ENCODE measurements around the gene SLC22A15. TPM values are rescaled to one million over a fixed set of nuclear protein-coding genes. Genes with fewer than 3 reads are reported as not detected.

Gene SLC22A15
- total RNA-seq, 1 donor from 2014 or later: 4.6 TPM

DNA sequence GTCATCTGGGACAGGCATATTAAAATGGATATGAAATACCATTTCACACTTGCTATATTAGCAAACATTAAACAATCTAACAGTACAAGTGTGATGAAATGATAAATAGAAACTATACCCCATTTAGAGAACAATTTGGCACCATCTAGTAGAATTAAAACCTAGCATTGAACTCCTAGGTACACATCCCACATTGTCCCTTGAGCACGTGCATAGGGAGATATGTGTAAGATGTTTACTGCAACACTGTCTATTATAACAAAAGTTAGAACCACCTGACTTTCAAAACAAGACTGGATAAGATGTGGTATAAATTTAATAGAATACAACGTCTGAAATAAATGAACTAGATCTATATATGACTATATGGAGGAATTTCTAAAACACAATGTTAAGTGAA lies 3.8 kb downstream of the SLC22A15 start:
- POLR2A ChIA-PET: interaction anchor here (0.6 kb wide), 1 partner anchor 881 kb away, joined by 3 read pairs; no protein-coding TSS in a partner anchor
- H3K4me1 Mint-ChIP-seq: peaks cover 21% of the 10 kb centered on the region
- no peak overlapping the region for H3K27ac Mint-ChIP-seq
- DNase-seq (no peak), ATAC-seq (ENCODE audit: low read depth) (no peak)
- no peak overlapping the region for H3K4me3 Mint-ChIP-seq
- no peaks in the 10 kb centered on the region for H3K9me3 Mint-ChIP-seq
- no peaks in the 10 kb centered on the region for H3K27me3 Mint-ChIP-seq
- no peaks in the 10 kb centered on the region for H3K36me3 Mint-ChIP-seq (ENCODE audit: low read depth)
- TF ChIP-seq, protein P1, sequence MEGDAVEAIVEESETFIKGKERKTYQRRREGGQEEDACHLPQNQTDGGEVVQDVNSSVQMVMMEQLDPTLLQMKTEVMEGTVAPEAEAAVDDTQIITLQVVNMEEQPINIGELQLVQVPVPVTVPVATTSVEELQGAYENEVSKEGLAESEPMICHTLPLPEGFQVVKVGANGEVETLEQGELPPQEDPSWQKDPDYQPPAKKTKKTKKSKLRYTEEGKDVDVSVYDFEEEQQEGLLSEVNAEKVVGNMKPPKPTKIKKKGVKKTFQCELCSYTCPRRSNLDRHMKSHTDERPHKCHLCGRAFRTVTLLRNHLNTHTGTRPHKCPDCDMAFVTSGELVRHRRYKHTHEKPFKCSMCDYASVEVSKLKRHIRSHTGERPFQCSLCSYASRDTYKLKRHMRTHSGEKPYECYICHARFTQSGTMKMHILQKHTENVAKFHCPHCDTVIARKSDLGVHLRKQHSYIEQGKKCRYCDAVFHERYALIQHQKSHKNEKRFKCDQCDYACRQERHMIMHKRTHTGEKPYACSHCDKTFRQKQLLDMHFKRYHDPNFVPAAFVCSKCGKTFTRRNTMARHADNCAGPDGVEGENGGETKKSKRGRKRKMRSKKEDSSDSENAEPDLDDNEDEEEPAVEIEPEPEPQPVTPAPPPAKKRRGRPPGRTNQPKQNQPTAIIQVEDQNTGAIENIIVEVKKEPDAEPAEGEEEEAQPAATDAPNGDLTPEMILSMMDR (IDR thresholded peaks at IDR 0.05): no peak
- intact Hi-C loops (cut with micrococcal nuclease): loop anchor here (10.0 kb wide), 1 partner anchor 1005 kb away; no protein-coding TSS in a partner anchor
- CTCF ChIA-PET: no interaction called here

DNA sequence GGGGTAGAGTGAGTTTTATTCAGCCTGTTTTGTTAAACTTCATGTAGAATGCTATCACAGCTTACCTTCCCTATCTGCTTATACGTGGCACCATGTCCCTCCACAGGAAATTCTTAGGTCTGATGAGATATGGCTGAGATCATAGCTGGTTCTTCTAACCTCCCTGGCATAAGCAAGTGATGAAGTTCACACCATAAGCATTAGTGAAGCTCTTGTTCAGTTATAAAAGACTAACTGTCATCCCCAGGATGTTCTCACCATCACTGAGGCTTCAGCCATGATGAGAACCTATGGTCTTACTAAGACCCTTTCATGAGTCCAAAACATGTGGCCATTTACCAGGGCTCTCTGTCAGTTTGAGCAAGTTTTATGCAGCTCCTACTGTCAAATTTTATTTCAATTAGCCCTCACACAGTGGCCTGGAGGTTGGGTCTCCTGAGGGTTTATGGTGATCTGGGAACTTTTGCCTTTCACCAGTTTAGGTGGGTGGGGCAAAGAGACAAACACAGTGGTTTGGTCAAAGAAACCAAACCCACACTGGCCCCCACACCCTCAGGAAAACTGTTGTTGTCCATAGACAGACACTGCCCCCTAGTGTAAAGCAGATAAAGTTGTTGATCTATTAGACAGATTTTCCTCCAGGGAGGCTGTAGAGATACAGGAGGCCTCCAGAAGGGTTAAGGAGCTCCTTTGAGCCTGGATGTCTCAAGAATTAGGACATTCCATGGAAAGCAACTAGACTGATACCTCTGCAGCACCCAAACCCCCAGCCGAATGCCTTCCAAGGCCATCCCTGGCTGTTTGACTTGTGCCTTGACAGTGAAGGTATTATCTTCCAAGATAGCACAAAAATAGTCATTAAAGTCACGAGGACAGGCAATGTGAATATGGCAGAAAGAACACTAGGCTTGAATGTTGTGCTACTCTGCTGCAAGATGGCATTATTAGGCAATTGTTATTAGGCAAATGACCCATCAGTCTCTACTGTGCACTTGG lies 5.0 kb downstream of the SLC22A15 start:
- H3K27me3 Mint-ChIP-seq: no peaks in the 10 kb centered on the region
- no peaks in the 10 kb centered on the region for H3K36me3 Mint-ChIP-seq (ENCODE audit: low read depth)
- no peak for DNase-seq
- ChIA-PET POLR2A (no interaction called here), CTCF (interaction anchor here (0.7 to 2.0 kb wide), 13 partner anchors 9 to 844 kb away, joined by 3 to 9 read pairs (median 3); no protein-coding TSS in a partner anchor)
- no peak overlapping the region for H3K4me3 Mint-ChIP-seq
- H3K9me3 Mint-ChIP-seq: no peaks in the 10 kb centered on the region
- TF ChIP-seq, protein P1 (IDR thresholded peaks at IDR 0.05): no peak
- ATAC-seq (ENCODE audit: low read depth): no peak
- intact Hi-C loops (cut with micrococcal nuclease): loop anchor here (1.0 to 10.0 kb wide), 2 partner anchors 174 to 1006 kb away; no protein-coding TSS in a partner anchor
- H3K27ac Mint-ChIP-seq: no peak overlapping the region
- peaks cover 15% of the 10 kb centered on the region for H3K4me1 Mint-ChIP-seq

DNA sequence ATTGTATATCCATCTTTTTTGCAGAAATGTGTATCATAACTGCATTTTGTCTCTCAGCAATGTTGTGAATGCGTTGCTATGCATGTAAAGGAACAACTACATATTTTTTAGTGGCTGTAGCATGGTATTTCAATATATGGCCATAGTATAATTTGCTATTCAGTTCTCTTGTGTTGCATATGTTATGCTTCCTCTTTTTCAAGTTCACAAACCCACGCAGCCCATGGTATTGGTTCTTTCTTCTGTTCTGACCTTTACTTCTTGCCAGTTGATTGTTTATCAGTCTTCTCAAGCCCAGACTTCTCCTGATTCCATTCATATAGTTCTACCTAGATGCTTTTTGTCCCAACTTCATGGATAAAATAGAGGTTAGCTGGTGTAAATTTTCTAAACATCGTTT lies 6.1 kb downstream of the SLC22A15 start:
- Mint-ChIP-seq H3K36me3 (ENCODE audit: low read depth) (no peaks in the 10 kb centered on the region), H3K4me1 (peaks cover 9% of the 10 kb centered on the region), H3K9me3 (no peaks in the 10 kb centered on the region), H3K27ac (no peak overlapping the region), H3K27me3 (no peaks in the 10 kb centered on the region), H3K4me3 (no peak overlapping the region)
- CTCF ChIA-PET: interaction anchor here (0.9 to 2.0 kb wide), 2 partner anchors 179 to 517 kb away, joined by 3 to 4 read pairs; no protein-coding TSS in a partner anchor
- DNase-seq: no peak
- ATAC-seq (ENCODE audit: low read depth): no peak
- TF ChIP-seq, protein P1 (IDR thresholded peaks at IDR 0.05): no peak
- POLR2A ChIA-PET: no interaction called here
- intact Hi-C loops (cut with micrococcal nuclease): loop anchor here (10.0 kb wide), 1 partner anchor 1008 kb away; no protein-coding TSS in a partner anchor

DNA sequence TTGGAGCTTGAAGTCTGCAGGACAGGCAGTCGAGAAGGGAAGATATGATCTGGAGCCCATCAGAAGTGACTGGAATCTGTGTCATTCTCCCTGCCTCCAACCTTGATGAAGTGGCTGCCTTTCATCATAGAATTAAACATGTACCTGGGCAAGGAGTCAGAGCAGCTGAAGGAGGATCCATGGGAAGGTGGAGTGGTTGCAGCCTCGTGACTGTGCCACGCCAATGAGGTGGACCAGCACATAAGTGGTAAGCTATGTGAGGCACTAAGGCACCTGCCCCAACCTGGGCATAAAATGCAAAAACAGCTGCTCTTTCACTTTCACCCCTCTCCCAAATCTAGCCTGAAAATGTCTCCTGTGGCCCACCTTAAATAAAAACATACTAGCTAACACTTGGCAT lies 7.3 kb downstream of the SLC22A15 start:
- no peaks in the 10 kb centered on the region for H3K27me3 Mint-ChIP-seq
- no peak overlapping the region for H3K4me3 Mint-ChIP-seq
- no peaks in the 10 kb centered on the region for H3K36me3 Mint-ChIP-seq (ENCODE audit: low read depth)
- CTCF ChIA-PET: interaction anchor here (0.6 to 1.6 kb wide), 3 partner anchors 176 to 846 kb away, joined by 3 to 4 read pairs (median 3); no protein-coding TSS in a partner anchor
- no peaks in the 10 kb centered on the region for H3K9me3 Mint-ChIP-seq
- POLR2A ChIA-PET: no interaction called here
- TF ChIP-seq, protein P1 (IDR thresholded peaks at IDR 0.05): no peak
- intact Hi-C loops (cut with micrococcal nuclease): loop anchor here (10.0 kb wide), 1 partner anchor 1009 kb away; no protein-coding TSS in a partner anchor
- H3K27ac Mint-ChIP-seq: no peak overlapping the region
- peaks cover 5% of the 10 kb centered on the region for H3K4me1 Mint-ChIP-seq
- ATAC-seq (ENCODE audit: low read depth): no peak
- no peak for DNase-seq

DNA sequence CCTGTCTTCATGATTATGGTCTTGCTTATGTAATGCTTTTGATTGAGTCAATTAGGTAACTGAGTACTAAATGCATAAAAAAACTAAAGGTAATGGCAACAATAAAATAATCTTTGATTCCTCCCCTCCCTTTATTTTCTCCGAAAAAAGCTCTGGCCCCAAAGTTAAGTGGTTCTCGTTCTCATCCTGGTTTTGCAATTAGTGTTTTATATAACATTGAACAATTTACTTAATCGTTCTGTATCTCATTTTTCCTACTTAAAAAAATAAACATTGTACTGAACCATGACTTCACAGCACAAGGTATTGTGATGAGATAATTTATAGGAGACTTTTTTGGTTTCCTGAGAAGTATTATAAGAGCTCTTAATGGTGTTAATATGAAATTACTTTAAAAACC lies 11.3 kb downstream of the SLC22A15 start:
- H3K4me3 Mint-ChIP-seq: no peak overlapping the region
- H3K36me3 Mint-ChIP-seq (ENCODE audit: low read depth): no peaks in the 10 kb centered on the region
- no peak overlapping the region for H3K27ac Mint-ChIP-seq
- intact Hi-C loops (cut with micrococcal nuclease): loop anchor here (10.0 kb wide), 1 partner anchor 1013 kb away; no protein-coding TSS in a partner anchor
- no peaks in the 10 kb centered on the region for H3K9me3 Mint-ChIP-seq
- CTCF ChIA-PET: no interaction called here
- peaks cover 2% of the 10 kb centered on the region for H3K4me1 Mint-ChIP-seq
- ATAC-seq (ENCODE audit: low read depth): no peak
- H3K27me3 Mint-ChIP-seq: no peaks in the 10 kb centered on the region
- POLR2A ChIA-PET: no interaction called here
- no peak for DNase-seq
- TF ChIP-seq, protein P1 (IDR thresholded peaks at IDR 0.05): no peak

All from activated B cell treated with CpG ODN at 0.5 μM for 24 hours (primary cell).